ENCODE measurements around the gene SARNP.

- TF ChIP-seq CTCF (IDR thresholded peaks at IDR 0.05; ENCODE audit: low read length) (no peak), EZH2 (IDR thresholded peaks at IDR 0.05; ENCODE audit: borderline replicate concordance, low read length) (no peak)
These were observed 104.7 kb downstream of the SARNP start for GRCh38 chr12:55712700-55713415.
